ENCODE measurements around the gene PLOD3.

GRCh38 chr7:101201695-101202602 is 15.4 kb downstream of the PLOD3 start:
- no peak for TF ChIP-seq CTCF (IDR thresholded peaks at IDR 0.05)
- no peak for TF ChIP-seq POLR2AphosphoS5 (IDR thresholded peaks at IDR 0.05)
